Activated B cell treated with CpG ODN at 0.5 μM for 24 hours (primary cell): Measurements from ENCODE around the gene CHST14. TPM values are rescaled to one million over a fixed set of nuclear protein-coding genes. Genes with fewer than 3 reads are reported as not detected.

Experiments used
- ATAC-seq: fragments of 200-7000 bp; cut with Tn5 transposase; one replicate; pipeline ENCODE4 v1.10.0; 2021; ENCODE audit warnings: low read depth, mild to moderate bottlenecking, moderate library complexity
- CTCF ChIA-PET: fragments of 350-600 bp; sonication (Branson Sonifier 250); formaldehyde crosslinking; loops from one replicate; lab custom pipeline; 2021; ENCODE audit warnings: antibody characterized with exemption; lab: Charles Lee
- POLR2A ChIA-PET: fragments of 350-600 bp; sonication (Branson Sonifier 250); formaldehyde crosslinking; loops from one replicate; lab custom pipeline; 2021; ENCODE audit warnings: antibody characterized with exemption; lab: Charles Lee
- DNase-seq: peaks from one replicate; pipeline ENCODE4 v3.0.0; 2022
- H3K27ac Mint-ChIP-seq: one replicate; pipeline ENCODE4 v1.8.0; 2020; ENCODE audit warnings: mixed read lengths
- H3K27me3 Mint-ChIP-seq: one replicate; pipeline ENCODE4 v1.8.0; 2021; ENCODE audit warnings: mixed read lengths
- H3K36me3 Mint-ChIP-seq: one replicate; pipeline ENCODE4 v1.8.0; 2021; ENCODE audit warnings: low read depth, mixed read lengths
- H3K4me1 Mint-ChIP-seq: one replicate; pipeline ENCODE4 v1.8.0; 2021; ENCODE audit warnings: mixed read lengths
- H3K4me3 Mint-ChIP-seq: one replicate; pipeline ENCODE4 v1.8.0; 2020; ENCODE audit warnings: mild to moderate bottlenecking, mixed read lengths
- H3K9me3 Mint-ChIP-seq: one replicate; pipeline ENCODE4 v1.8.0; 2020; ENCODE audit warnings: mixed read lengths
- CTCF ChIP-seq: fragments of 200-600 bp; IDR thresholded peaks from one replicate; pipeline ENCODE4 v1.8.0; 2022; ENCODE audit warnings: antibody characterized with exemption, mild to moderate bottlenecking
- intact Hi-C: fragments of 100-400 bp; cut with micrococcal nuclease; formaldehyde crosslinking; loops from one replicate; pipeline ENCODE4 v1.15.1; 2024
- total RNA-seq: library from RNA; stranded (reverse); gene quantifications from 2 replicates; pipeline ENCODE4 v1.2.3, GENCODE V29; 2022

Gene CHST14
- total RNA-seq, 1 donor from 2014 or later: 10.2 TPM

- ATAC-seq (no peak), DNase-seq (no peak)
- H3K4me3 Mint-ChIP-seq: no peak overlapping the region
- no peaks in the 10 kb centered on the region for H3K9me3 Mint-ChIP-seq
- H3K36me3 Mint-ChIP-seq: peaks cover 6% of the 10 kb centered on the region
- no peak overlapping the region for H3K27ac Mint-ChIP-seq
- TF ChIP-seq CTCF: no peak
- POLR2A ChIA-PET: no interaction called here
- H3K27me3 Mint-ChIP-seq: no peaks in the 10 kb centered on the region
- CTCF ChIA-PET: no interaction called here
- intact Hi-C loops: no loop called here
- peaks cover 31% of the 10 kb centered on the region for H3K4me1 Mint-ChIP-seq
Observed at GRCh38 chr15:40445421-40445922, 25.3 kb upstream of the CHST14 start.

GRCh38 chr15:40446144-40446543 is 24.6 kb upstream of the CHST14 start:
- POLR2A ChIA-PET: no interaction called here
- Mint-ChIP-seq H3K27ac (no peak overlapping the region), H3K9me3 (no peaks in the 10 kb centered on the region), H3K4me1 (peaks cover 35% of the 10 kb centered on the region), H3K4me3 (no peak overlapping the region), H3K36me3 (peaks cover 6% of the 10 kb centered on the region), H3K27me3 (no peaks in the 10 kb centered on the region)
- CTCF ChIA-PET: no interaction called here
- no peak for TF ChIP-seq CTCF
- ATAC-seq: no peak
- no peak for DNase-seq
- intact Hi-C loops: no loop called here

GRCh38 chr15:40448354-40448753 is 22.4 kb upstream of the CHST14 start:
- peaks cover 4% of the 10 kb centered on the region for H3K36me3 Mint-ChIP-seq
- no peak for TF ChIP-seq CTCF
- no peak overlapping the region for H3K4me3 Mint-ChIP-seq
- DNase-seq (no peak), ATAC-seq (no peak)
- H3K4me1 Mint-ChIP-seq: peaks cover 45% of the 10 kb centered on the region
- no peaks in the 10 kb centered on the region for H3K9me3 Mint-ChIP-seq
- no peak overlapping the region for H3K27ac Mint-ChIP-seq
- ChIA-PET POLR2A (interaction anchor here (0.7 kb wide), 1 partner anchor 24 kb away, joined by 3 read pairs; no protein-coding TSS in a partner anchor), CTCF (no interaction called here)
- intact Hi-C loops: no loop called here
- H3K27me3 Mint-ChIP-seq: no peaks in the 10 kb centered on the region

DNA sequence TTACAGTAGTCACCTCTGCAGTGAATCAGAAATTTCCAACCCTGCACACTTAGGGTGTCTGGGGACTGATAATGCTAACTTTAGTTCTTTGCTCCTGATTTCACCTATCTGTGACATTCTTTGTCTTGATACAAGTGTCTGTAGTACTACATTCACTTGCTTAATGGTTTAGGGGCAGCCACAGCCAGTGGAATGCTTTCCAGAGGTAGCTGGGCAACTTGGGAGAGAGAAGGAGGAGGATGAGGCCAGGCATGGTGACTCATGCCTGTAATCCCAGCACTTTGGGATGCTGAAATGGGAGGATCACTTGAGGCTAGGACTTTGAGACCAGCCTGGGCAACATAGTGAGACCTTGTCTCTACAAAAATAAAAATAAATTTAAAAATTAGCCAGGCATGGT is 21.5 kb upstream of the CHST14 start:
- ChIA-PET CTCF (no interaction called here), POLR2A (no interaction called here)
- ATAC-seq: no peak
- DNase-seq: no peak
- peaks cover 45% of the 10 kb centered on the region for H3K4me1 Mint-ChIP-seq
- TF ChIP-seq CTCF: no peak
- H3K9me3 Mint-ChIP-seq: no peaks in the 10 kb centered on the region
- H3K36me3 Mint-ChIP-seq: peaks cover 4% of the 10 kb centered on the region
- intact Hi-C loops: no loop called here
- H3K27ac Mint-ChIP-seq: no peak overlapping the region
- H3K27me3 Mint-ChIP-seq: no peaks in the 10 kb centered on the region
- no peak overlapping the region for H3K4me3 Mint-ChIP-seq

DNA sequence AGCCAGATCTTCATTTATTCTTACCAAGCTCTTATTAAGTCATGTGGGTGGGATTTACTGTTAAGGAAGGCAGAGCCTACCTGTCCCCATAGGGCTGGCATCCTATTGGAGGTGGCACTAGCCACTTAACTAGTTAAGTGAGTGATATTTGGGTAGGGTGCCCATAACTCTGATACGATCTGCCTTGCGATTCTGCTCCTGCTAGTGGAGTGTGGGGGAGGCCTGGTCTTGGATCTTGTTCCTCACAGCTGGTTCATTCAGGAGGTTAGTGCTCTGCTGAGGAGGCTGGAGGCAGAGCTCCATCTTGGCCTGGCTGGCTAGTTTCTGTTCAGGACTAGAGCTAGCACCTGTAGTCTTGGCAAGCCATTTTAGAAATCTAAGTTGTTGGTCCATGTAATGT is 20.7 kb upstream of the CHST14 start:
- Mint-ChIP-seq H3K4me3 (no peak overlapping the region), H3K9me3 (no peaks in the 10 kb centered on the region), H3K36me3 (peaks cover 4% of the 10 kb centered on the region), H3K4me1 (peaks cover 48% of the 10 kb centered on the region), H3K27ac (no peak overlapping the region), H3K27me3 (no peaks in the 10 kb centered on the region)
- POLR2A ChIA-PET: no interaction called here
- no peak for DNase-seq
- no peak for ATAC-seq
- CTCF ChIA-PET: no interaction called here
- intact Hi-C loops: no loop called here
- TF ChIP-seq CTCF: no peak
